NCI-H345 treated with DMSO at 0.1 percent for 48 hours (cell line): Measurements from ENCODE around the gene MAB21L3.

Source experiments
- DNase-seq: peaks from one replicate; lab custom pipeline; 2025; ENCODE audit not compliant: unreplicated experiment; lab: John Stamatoyannopoulos, UW

The MAB21L3 gene

GRCh38 chr1:116110567-116111523 is at the start of gene MAB21L3:
Gene MAB21L3 (plus strand): TSS chr1:116111399. CDS start chr1:116112616, 1,217 bp downstream.
- DNase-seq: no peak

DNA sequence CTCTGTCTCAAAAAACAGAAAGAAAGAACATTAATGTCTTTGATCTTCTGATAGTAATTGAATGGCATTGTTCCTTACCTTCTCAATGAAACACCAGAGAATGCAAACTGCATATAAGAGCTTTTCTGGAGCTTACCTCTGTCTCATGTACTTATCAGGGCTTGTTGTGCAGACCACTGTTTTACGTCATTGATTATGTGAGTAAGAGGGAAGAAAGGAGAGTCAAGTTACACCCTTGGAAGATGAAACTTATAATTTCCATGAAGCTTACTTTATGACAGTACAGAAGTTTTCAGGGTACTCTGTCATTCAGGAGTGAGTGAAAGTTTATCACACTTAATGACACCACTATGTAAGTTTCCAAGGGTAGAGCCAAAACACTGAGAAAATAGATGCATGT is 49.0 kb upstream of the MAB21L3 start:
- DNase-seq: no peak

GRCh38 chr1:116064616-116065015 is 46.6 kb upstream of the MAB21L3 start:
- no peak for DNase-seq

DNA sequence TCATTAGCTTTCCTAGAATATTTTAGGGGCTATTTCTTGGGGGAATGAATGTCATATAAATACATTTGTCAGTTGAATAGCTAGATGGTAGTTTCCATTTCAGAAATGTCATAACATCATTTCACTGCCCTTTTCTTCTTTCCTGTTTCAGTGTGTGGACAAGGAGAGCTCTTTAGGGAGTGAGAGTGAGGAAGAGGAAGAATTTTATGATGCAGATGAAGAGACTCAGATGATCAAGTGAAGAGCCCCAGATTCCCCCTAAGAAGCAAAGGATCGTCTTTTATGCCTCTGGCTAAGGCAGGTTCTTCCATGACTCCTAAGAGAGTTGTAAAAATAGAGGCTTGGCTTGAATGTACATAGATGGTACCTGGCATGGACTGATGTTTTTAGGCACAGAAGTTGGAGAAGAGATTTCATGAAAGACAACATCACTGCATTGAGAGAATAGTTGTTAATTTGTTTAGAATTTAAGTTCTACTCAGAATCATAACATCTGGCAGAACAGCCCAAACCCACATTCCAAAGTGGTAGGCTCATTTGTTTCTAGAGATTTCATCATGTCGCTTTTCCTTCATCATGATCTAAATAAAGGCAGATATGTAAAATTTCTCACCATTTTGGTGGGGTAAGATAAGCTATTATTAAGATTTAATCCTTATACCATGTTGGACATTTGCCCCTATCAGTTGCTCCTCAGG is 44.2 kb upstream of the MAB21L3 start:
- no peak for DNase-seq

- DNase-seq: no peak
Measured at GRCh38 chr1:116067566-116067890, 43.7 kb upstream of the MAB21L3 start.

GRCh38 chr1:116075575-116075974 is 35.6 kb upstream of the MAB21L3 start:
- no peak for DNase-seq

- DNase-seq: no peak
Measured at GRCh38 chr1:116075990-116076389, 35.2 kb upstream of the MAB21L3 start.

- DNase-seq: no peak
Measured at GRCh38 chr1:116076831-116077230, 34.4 kb upstream of the MAB21L3 start.

- no peak for DNase-seq
Measured at GRCh38 chr1:116078699-116079223, 32.4 kb upstream of the MAB21L3 start.

GRCh38 chr1:116087628-116088027 is 23.6 kb upstream of the MAB21L3 start:
- DNase-seq: no peak

- DNase-seq: no peak
Measured at GRCh38 chr1:116089870-116090269, 21.3 kb upstream of the MAB21L3 start.

DNA sequence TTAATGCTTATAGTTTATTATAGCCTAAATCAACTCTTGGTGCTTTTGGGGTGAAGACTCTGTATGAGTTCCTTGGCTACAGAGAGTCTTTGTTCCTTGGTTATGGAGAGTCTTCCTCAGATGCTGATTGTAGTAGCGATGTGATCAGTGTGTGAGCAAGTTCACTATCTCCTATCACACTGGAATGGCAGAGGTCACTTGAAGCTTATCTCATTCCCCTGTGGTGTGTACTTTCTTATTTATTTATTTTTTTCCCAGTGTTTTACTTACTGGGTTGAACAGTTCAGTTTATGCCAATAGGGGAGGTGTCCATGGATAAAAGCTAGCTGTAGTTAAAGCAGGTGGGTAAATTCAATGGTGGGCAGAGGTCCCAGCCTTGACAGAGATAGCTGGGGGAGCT is 20.1 kb upstream of the MAB21L3 start:
- no peak for DNase-seq

DNA sequence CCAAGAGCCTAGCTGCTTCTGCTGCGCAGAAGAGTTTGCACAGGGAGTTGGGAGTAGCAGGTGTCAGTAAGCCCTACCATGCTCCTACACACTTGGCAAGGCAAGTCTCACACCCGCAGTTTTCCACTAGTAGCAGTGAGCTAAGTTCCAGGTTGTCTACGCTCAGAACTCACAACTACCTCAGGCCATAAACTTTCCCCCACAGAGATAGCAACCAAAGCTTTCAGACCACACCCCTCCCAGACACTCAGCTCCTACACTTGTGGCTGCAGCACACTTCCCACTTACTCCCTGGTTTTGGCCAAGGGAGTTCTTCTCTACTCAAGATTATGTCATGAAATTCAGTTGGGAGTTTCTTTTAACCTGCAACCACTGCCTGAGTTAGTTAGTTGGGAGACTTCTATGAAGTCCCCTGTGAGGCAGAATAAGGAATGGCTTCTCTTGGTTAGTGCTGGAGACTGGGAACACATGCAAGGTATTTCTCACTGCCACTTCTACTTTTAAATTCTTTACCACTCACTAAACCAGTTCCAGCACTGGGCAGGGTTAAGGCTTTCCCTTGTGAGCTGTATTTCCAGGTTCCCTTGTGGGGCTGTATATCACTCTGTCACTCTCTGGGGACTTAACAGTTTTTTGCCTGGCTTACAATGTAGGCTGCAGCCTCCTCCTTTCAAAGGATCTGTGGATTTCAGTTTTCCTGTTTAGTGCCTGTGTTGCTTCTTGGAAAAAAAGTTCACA is 18.3 kb upstream of the MAB21L3 start:
- no peak for DNase-seq

DNA sequence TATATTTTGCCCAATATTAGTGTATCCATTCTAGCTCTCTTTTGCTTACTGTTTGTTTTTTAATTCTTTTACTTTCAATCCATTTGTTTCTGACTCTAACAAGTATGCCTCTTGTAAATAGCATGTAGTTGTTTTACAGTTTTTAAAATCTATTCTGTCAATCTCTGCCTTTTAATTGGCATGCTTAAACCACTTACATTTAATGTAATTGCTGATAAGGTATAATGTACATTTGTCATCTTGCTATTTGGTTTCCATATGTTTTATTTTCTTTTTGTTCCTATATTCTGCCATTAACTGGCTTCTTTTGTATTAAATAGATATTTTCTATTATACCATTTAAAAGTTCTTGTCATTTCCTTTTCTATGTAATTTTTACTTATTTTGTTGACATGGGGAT is 16.2 kb upstream of the MAB21L3 start:
- no peak for DNase-seq

GRCh38 chr1:116096013-116096618 is 15.1 kb upstream of the MAB21L3 start:
- DNase-seq: no peak

GRCh38 chr1:116097626-116098025 is 13.6 kb upstream of the MAB21L3 start:
- DNase-seq: no peak

GRCh38 chr1:116099379-116099778 is 11.8 kb upstream of the MAB21L3 start:
- no peak for DNase-seq

DNA sequence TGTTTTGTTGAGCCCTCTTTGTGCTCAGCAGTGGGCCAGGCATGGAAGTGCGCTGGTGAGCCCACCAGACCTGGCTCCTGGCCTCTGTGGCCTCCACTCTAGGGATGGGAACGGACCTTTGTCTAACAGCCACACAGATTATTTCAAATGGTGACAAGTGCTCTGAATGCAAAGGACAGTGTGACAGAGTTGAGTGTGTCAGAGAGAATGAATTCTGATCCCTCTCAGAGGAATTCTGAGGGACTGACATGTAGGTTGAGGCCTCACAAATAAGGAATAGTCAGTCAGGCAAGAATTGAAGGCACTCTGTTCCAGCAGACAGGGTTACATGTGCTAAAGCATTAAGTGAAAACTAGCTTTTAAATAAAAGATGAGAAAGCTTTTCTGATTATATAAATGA is 11.3 kb upstream of the MAB21L3 start:
- no peak for DNase-seq

DNA sequence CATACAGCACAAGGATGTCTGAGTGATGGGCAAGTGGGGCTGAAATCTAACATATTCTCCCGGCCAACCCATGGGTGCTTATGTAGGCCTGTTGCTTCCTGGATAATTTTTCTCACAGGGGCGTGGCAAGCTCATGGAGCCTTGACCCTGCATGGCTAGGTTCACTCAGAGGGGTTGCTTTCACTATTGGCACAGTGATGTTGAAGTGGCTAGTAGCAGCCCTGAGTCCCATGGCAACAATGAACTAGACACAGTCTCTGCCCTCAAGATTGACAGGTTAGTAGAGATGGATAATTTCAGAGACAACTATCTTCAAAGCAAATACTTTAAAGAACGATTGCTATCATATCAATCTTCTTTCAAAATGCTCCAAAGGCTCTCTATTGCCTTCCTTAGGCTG is 6.5 kb upstream of the MAB21L3 start:
- no peak for DNase-seq

DNA sequence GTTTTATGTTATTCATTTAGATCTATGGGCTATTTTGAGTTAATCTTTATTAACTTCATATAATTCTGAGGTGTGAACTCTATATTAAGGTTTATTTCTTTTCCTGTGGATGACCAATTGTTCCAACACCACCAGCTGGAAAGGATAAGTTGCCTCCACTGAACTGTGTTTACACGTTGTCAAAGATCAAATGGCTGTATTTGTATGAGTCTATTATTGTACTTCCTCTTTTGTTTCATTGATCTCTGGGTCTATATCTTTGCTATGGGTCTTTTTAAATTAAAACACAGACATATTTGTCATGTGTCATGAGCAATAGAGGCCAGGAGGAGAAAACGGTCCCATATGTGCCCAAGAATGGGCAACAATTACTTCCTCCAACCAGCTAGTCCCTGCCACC is 5.2 kb upstream of the MAB21L3 start:
- no peak for DNase-seq

DNA sequence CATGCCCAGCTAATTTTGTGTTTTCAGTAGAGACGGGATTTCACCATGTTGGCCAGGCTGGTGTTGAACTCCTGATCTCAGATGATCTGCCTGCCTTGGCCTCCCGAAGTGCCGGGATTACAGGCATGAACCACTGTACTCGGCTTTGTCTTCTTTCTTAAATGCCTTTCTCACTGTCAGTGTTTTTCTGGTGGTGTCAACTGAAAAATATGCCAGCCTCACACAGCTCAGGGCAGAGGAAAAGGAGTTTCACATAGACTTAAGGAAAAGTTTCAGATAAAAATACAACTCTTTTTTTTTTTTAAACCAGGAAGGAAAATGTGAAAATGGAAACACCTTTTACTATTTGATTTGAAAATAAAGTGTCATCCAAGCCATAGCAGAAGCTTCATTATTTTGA is 4.6 kb upstream of the MAB21L3 start:
- no peak for DNase-seq
